SK-N-SH treated with all-trans-retinoic acid at 6 μM for 48 hours (cell line): ENCODE results near the gene CFAP20DC.

Experiments
- ATAC-seq: fragments of 200-7000 bp; cut with Tn5 transposase; 3 replicates; pipeline ENCODE4 v1.9.1; 2020; ENCODE audit warnings: mild to moderate bottlenecking, moderate library complexity
- ARNTL ChIP-seq: fragments of 450-650 bp; formaldehyde crosslinking; IDR thresholded peaks from 2 replicates; pipeline ENCODE4 v1.5.0; 2020; ENCODE audit warnings: low read depth, mild to moderate bottlenecking, moderate library complexity, borderline replicate concordance
- BACH2 ChIP-seq: fragments of 250-450 bp; sonication (Bioruptor Pico); IDR thresholded peaks from 2 replicates; pipeline ENCODE4 v1.9.0; 2021; ENCODE audit warnings: mild to moderate bottlenecking, borderline replicate concordance
- CREB5 ChIP-seq: fragments of 250-450 bp; sonication (Bioruptor Pico); IDR thresholded peaks from 2 replicates; pipeline ENCODE4 v1.5.1; 2020; ENCODE audit warnings: low read depth, mild to moderate bottlenecking, moderate library complexity
- CSDC2 ChIP-seq: fragments of 250-450 bp; sonication (Bioruptor Pico); IDR thresholded peaks from 2 replicates; pipeline ENCODE4 v1.5.0; 2020; ENCODE audit warnings: mild to moderate bottlenecking, moderate library complexity
- CSRNP3 ChIP-seq: fragments of 250-450 bp; sonication (Bioruptor Pico); IDR thresholded peaks from 2 replicates; pipeline ENCODE4 v1.5.1; 2021; ENCODE audit warnings: mild to moderate bottlenecking, moderate library complexity
- ESRRG ChIP-seq: fragments of 250-450 bp; sonication (Bioruptor Pico); IDR thresholded peaks from 2 replicates; pipeline ENCODE4 v1.6.1; 2021; ENCODE audit warnings: mild to moderate bottlenecking
- GLIS3 ChIP-seq: fragments of 250-450 bp; sonication (Bioruptor Pico); IDR thresholded peaks from 2 replicates; pipeline ENCODE4 v1.5.0; 2020; ENCODE audit warnings: mild to moderate bottlenecking, moderate library complexity
- ISL1 ChIP-seq: fragments of 250-450 bp; sonication (Bioruptor Pico); IDR thresholded peaks from 2 replicates; pipeline ENCODE4 v2.1.2; 2022; ENCODE audit warnings: mild to moderate bottlenecking, moderate library complexity
- OSR1 ChIP-seq: fragments of 250-450 bp; sonication (Bioruptor Pico); IDR thresholded peaks from 2 replicates; pipeline ENCODE4 v1.8.0; 2022; ENCODE audit warnings: moderate library complexity, mild to moderate bottlenecking, inconsistent platforms
- PPARA ChIP-seq: fragments of 250-450 bp; sonication (Bioruptor Pico); IDR thresholded peaks from 2 replicates; pipeline ENCODE4 v1.5.0; 2020; ENCODE audit warnings: mild to moderate bottlenecking, borderline replicate concordance
- RARB ChIP-seq: fragments of 250-450 bp; sonication (Bioruptor Pico); IDR thresholded peaks from 2 replicates; pipeline ENCODE4 v1.8.0; 2021; ENCODE audit warnings: mild to moderate bottlenecking, moderate library complexity
- SNAI2 ChIP-seq: fragments of 250-450 bp; sonication (Bioruptor Pico); IDR thresholded peaks from 2 replicates; pipeline ENCODE4 v1.5.0; 2020; ENCODE audit warnings: mild to moderate bottlenecking, moderate library complexity
- TCF4 ChIP-seq: fragments of 250-450 bp; sonication (Bioruptor Pico); IDR thresholded peaks from 2 replicates; pipeline ENCODE4 v1.8.0; 2021; ENCODE audit warnings: mild to moderate bottlenecking, moderate library complexity, borderline replicate concordance
- TOX ChIP-seq: fragments of 250-450 bp; sonication (Bioruptor Pico); IDR thresholded peaks from 2 replicates; pipeline ENCODE4 v1.8.0; 2021; ENCODE audit warnings: mild to moderate bottlenecking, moderate library complexity, borderline replicate concordance
- TSHZ2 ChIP-seq: fragments of 250-450 bp; sonication (Bioruptor Pico); IDR thresholded peaks from 2 replicates; pipeline ENCODE4 v1.5.0; 2020; ENCODE audit warnings: mild to moderate bottlenecking, moderate library complexity
- ZFP3 ChIP-seq: fragments of 250-450 bp; sonication (Bioruptor Pico); IDR thresholded peaks from 2 replicates; pipeline ENCODE4 v1.5.0; 2020; ENCODE audit warnings: mild to moderate bottlenecking, moderate library complexity
- ZFP30 ChIP-seq: fragments of 450-650 bp; formaldehyde crosslinking; IDR thresholded peaks from 2 replicates; pipeline ENCODE4 v1.5.0; 2022; ENCODE audit warnings: mild to moderate bottlenecking, moderate library complexity
- ZNF565 ChIP-seq: fragments of 450-650 bp; formaldehyde crosslinking; conservative IDR thresholded peaks from 2 replicates; pipeline ENCODE4 v1.5.0; 2020; ENCODE audit warnings: low read depth, mild to moderate bottlenecking, moderate library complexity
- ZNF70 ChIP-seq: fragments of 450-650 bp; formaldehyde crosslinking; IDR thresholded peaks from 2 replicates; pipeline ENCODE4 v1.5.0; 2020; ENCODE audit warnings: mild to moderate bottlenecking, moderate library complexity
- ZNF8 ChIP-seq: fragments of 450-650 bp; formaldehyde crosslinking; IDR thresholded peaks from 2 replicates; pipeline ENCODE4 v1.5.0; 2020; ENCODE audit warnings: mild to moderate bottlenecking, moderate library complexity
- TF ChIP-seq, protein P1 (sequence below): fragments of 250-450 bp; sonication (Bioruptor Pico); IDR thresholded peaks from 2 replicates; pipeline ENCODE4 v1.8.0; 2021; ENCODE audit warnings: low read depth, mild to moderate bottlenecking, moderate library complexity, borderline replicate concordance

The CFAP20DC gene

GRCh38 chr3:58793938-58794337 lies 255.9 kb downstream of the CFAP20DC start:
- TF ChIP-seq ISL1 (no peak), ZFP30 (CRISPR knock-in tag) (no peak), CREB5 (CRISPR knock-in tag) (no peak), CSRNP3 (CRISPR knock-in tag) (no peak), ZNF8 (CRISPR knock-in tag) (no peak), OSR1 (CRISPR knock-in tag) (no peak), CSDC2 (no peak), TSHZ2 (CRISPR knock-in tag) (no peak), TCF4 (no peak), BACH2 (CRISPR knock-in tag) (no peak), TOX (CRISPR knock-in tag) (no peak), GLIS3 (CRISPR knock-in tag) (no peak)
- TF ChIP-seq, protein P1, sequence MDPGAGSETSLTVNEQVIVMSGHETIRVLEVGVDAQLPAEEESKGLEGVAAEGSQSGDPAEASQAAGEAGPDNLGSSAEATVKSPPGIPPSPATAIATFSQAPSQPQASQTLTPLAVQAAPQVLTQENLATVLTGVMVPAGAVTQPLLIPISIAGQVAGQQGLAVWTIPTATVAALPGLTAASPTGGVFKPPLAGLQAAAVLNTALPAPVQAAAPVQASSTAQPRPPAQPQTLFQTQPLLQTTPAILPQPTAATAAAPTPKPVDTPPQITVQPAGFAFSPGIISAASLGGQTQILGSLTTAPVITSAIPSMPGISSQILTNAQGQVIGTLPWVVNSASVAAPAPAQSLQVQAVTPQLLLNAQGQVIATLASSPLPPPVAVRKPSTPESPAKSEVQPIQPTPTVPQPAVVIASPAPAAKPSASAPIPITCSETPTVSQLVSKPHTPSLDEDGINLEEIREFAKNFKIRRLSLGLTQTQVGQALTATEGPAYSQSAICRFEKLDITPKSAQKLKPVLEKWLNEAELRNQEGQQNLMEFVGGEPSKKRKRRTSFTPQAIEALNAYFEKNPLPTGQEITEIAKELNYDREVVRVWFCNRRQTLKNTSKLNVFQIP (CRISPR knock-in tag) = no peak
- TF ChIP-seq, all 23 proteins: peak for 0
- no peak for ATAC-seq

DNA sequence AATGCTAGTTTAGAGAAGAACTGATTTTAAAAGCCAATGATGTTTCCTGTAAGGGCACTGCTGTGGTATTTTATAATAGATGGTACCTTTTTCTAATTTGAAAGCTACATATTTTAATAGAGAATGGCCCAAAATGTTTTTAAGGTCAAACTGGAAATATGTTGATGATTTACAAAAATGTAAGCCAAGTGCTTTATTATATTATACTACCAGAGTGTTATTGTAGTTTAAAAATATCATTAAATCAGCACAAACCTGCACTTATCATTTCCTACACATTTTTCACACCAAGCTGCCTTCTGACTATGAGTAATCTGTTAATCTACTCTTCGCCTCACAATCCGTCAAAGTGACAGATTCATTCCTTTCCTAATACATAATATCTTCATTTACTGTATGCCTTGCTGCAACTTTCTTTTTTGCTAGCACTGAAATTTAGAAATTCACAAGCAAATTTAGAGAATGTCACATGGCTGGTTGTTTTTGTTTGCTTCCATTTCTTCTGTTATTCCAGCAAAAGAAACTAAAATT lies 256.8 kb downstream of the CFAP20DC start:
- TF ChIP-seq RARB (CRISPR knock-in tag) = no peak
- peak; percentile 34 for TF ChIP-seq ISL1
- no peak for TF ChIP-seq ZFP3
- no peak for TF ChIP-seq ZFP30 (CRISPR knock-in tag)
- no peak for TF ChIP-seq ZNF565 (CRISPR knock-in tag)
- TF ChIP-seq, all 23 proteins: peak for 1
- ATAC-seq = peak; percentile 42; the same call in 2 of the 3 replicates

GRCh38 chr3:58789385-58789784 lies 260.4 kb downstream of the CFAP20DC start:
- no peak for ATAC-seq
- TF ChIP-seq TOX (CRISPR knock-in tag) (no peak), CSDC2 (no peak), ZNF8 (CRISPR knock-in tag) (no peak), CREB5 (CRISPR knock-in tag) (no peak), SNAI2 (CRISPR knock-in tag) (no peak), ZNF70 (CRISPR knock-in tag) (no peak), TCF4 (no peak), ARNTL (CRISPR knock-in tag) (no peak), RARB (CRISPR knock-in tag) (no peak), ZNF565 (CRISPR knock-in tag) (no peak), PPARA (CRISPR knock-in tag) (no peak), ESRRG (no peak), GLIS3 (CRISPR knock-in tag) (no peak)
- TF ChIP-seq, protein P1 (CRISPR knock-in tag) = no peak
